Effector memory CD8-positive, alpha-beta T cell (primary cell): ENCODE data around the gene CCDC170.
"Not testable (repeated sequence)": the region's sequence is repeated elsewhere in the genome, so short reads cannot be mapped to it uniquely, and the experiment has no call there.

Experiments
- ATAC-seq: fragments of 150-1000 bp; cut with Tn5 transposase; replicated peaks from 2 replicates; pipeline ENCODE4 v1.10.0; 2021; ENCODE audit warnings: mild to moderate bottlenecking, moderate library complexity
- DNase-seq, 3 experiments: peaks; one replicate each; pipeline ENCODE4 v3.0.0; 2021
- H3K27ac Mint-ChIP-seq, 2 donors: one replicate each; pipeline ENCODE4 v1.8.0; 2022; ENCODE audit warnings: mild to moderate bottlenecking in 2 of 2, mixed read lengths in 2 of 2, moderate library complexity in 2 of 2
- H3K27me3 Mint-ChIP-seq, 2 donors: one replicate each; pipeline ENCODE4 v1.8.0; 2022; ENCODE audit warnings: mixed read lengths in 2 of 2
- H3K36me3 Mint-ChIP-seq: one replicate; pipeline ENCODE4 v1.8.0; 2022; ENCODE audit warnings: mild to moderate bottlenecking, moderate library complexity, mixed read lengths; ENCODE audit not compliant: insufficient read depth
- H3K4me1 Mint-ChIP-seq, 2 donors: one replicate each; pipeline ENCODE4 v1.8.0; 2022; ENCODE audit warnings: low read depth in 2 of 2, mixed read lengths in 2 of 2
- H3K4me3 Mint-ChIP-seq, 2 donors: one replicate each; pipeline ENCODE4 v1.8.0; 2022; ENCODE audit warnings: mild to moderate bottlenecking in 2 of 2, mixed read lengths in 2 of 2, moderate library complexity in 2 of 2
- H3K9me3 Mint-ChIP-seq, 2 donors: one replicate each; pipeline ENCODE4 v1.8.0; 2022; ENCODE audit warnings: mixed read lengths in 2 of 2
- total RNA-seq, 9 experiments: gene quantifications; one replicate each; lab custom pipeline; 2026; lab: John Stamatoyannopoulos, UW

The CCDC170 gene, protein sequence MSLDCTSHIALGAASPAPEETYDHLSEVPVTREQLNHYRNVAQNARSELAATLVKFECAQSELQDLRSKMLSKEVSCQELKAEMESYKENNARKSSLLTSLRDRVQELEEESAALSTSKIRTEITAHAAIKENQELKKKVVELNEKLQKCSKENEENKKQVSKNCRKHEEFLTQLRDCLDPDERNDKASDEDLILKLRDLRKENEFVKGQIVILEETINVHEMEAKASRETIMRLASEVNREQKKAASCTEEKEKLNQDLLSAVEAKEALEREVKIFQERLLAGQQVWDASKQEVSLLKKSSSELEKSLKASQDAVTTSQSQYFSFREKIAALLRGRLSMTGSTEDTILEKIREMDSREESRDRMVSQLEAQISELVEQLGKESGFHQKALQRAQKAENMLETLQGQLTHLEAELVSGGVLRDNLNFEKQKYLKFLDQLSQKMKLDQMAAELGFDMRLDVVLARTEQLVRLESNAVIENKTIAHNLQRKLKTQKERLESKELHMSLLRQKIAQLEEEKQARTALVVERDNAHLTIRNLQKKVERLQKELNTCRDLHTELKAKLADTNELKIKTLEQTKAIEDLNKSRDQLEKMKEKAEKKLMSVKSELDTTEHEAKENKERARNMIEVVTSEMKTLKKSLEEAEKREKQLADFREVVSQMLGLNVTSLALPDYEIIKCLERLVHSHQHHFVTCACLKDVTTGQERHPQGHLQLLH
- 0 to 0.54 (median 0) reads per million in 9 experiments for total RNA-seq

- DNase-seq (no peak), ATAC-seq (peak; percentile 41)
- peaks cover 40 to 62% of the 10 kb centered on the region in 2 donors for H3K27me3 Mint-ChIP-seq
- H3K4me1 Mint-ChIP-seq: peaks cover 0 to 6% of the 10 kb centered on the region in 2 donors
- H3K4me3 Mint-ChIP-seq: peak within 1 kb of the TSS; percentile 27 to 70
- no peak within 1 kb of the TSS for H3K27ac Mint-ChIP-seq
- no peaks in the 10 kb centered on the region for H3K36me3 Mint-ChIP-seq
- H3K9me3 Mint-ChIP-seq: no peaks in the 10 kb centered on the region
Measured at GRCh38 chr6:151493804-151494234, at the start of gene CCDC170. Gene CCDC170, plus strand, starts transcription at chr6:151494017. Its CDS starts 112 bp downstream, at chr6:151494129.

DNA sequence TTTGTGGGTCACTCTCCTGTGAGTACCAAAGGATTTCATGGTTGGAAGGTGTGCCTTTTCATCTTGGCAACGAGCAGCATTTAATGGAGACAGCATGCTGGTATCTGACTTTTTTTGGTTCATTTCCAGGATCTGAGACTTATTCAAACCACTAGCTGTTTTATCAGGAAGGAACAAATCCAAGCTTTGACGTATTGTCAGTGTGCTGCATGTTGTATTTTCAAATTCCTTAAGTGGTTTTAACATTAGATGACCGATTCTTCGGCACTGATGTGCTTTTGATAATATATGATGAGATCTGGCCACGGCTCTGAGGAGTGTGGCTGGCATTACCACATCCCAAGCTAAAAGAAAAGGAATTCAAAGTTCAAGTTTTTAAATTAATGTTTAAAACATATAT, 48.3 kb upstream of the CCDC170 start:
- no peaks in the 10 kb centered on the region for H3K9me3 Mint-ChIP-seq
- peaks cover 4% of the 10 kb centered on the region for H3K36me3 Mint-ChIP-seq
- no peaks in the 10 kb centered on the region for H3K27me3 Mint-ChIP-seq
- DNase-seq (no peak), ATAC-seq (no peak)
- H3K4me1 Mint-ChIP-seq: peaks cover 5 to 35% of the 10 kb centered on the region in 2 donors
- H3K4me3 Mint-ChIP-seq: no peak overlapping the region
- H3K27ac Mint-ChIP-seq: no peak overlapping the region

DNA sequence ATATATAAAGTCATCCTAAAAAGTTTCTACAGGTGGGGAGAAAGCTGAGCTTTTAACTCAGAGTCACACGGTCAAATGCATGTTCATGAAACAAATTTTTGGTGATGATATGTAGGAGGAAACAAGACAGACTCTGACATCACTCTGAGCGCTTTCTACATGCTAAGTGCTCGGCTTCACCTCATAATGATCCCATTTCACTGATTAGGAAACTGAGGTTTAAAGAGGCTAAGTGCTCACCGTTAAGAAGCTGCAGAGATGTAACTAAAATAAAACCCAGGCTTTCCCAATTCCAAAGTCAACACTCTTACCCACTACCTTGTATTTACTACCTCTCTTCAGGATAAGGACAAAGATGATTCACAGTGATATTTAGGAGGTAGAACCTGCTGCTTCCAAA, 46.6 kb upstream of the CCDC170 start:
- DNase-seq (no peak), ATAC-seq (no peak)
- H3K27ac Mint-ChIP-seq: peak overlapping the region in 1 of 2 donors; percentile 4
- peaks cover 11% of the 10 kb centered on the region for H3K36me3 Mint-ChIP-seq
- peaks cover 12 to 30% of the 10 kb centered on the region in 2 donors for H3K4me1 Mint-ChIP-seq
- H3K27me3 Mint-ChIP-seq: no peaks in the 10 kb centered on the region
- H3K4me3 Mint-ChIP-seq: no peak overlapping the region
- H3K9me3 Mint-ChIP-seq: no peaks in the 10 kb centered on the region

GRCh38 chr6:151448623-151449022, 45.2 kb upstream of the CCDC170 start:
- ATAC-seq (no peak), DNase-seq (no peak)
- H3K36me3 Mint-ChIP-seq: peaks cover 18% of the 10 kb centered on the region
- H3K4me3 Mint-ChIP-seq: no peak overlapping the region
- no peaks in the 10 kb centered on the region for H3K27me3 Mint-ChIP-seq
- H3K9me3 Mint-ChIP-seq: no peaks in the 10 kb centered on the region
- H3K27ac Mint-ChIP-seq: no peak overlapping the region
- H3K4me1 Mint-ChIP-seq: peaks cover 13 to 35% of the 10 kb centered on the region in 2 donors

GRCh38 chr6:151450928-151451327, 42.9 kb upstream of the CCDC170 start:
- not testable (repeated sequence) for ATAC-seq, H3K27me3 Mint-ChIP-seq, H3K9me3 Mint-ChIP-seq, DNase-seq
- H3K4me1 Mint-ChIP-seq: peaks cover 17 to 44% of the 10 kb centered on the region in 2 donors
- H3K36me3 Mint-ChIP-seq: peaks cover 14% of the 10 kb centered on the region
- H3K27ac Mint-ChIP-seq: peak overlapping the region in 1 of 2 donors; percentile 93
- H3K4me3 Mint-ChIP-seq: peak overlapping the region; percentile 84 to 95

GRCh38 chr6:151451417-151451949, 42.3 kb upstream of the CCDC170 start:
- ATAC-seq (no peak), DNase-seq (no peak)
- Mint-ChIP-seq H3K9me3 (no peaks in the 10 kb centered on the region), H3K4me1 (peaks cover 17 to 44% of the 10 kb centered on the region in 2 donors), H3K27me3 (no peaks in the 10 kb centered on the region), H3K27ac (peak overlapping the region; percentile 93 to 96), H3K36me3 (peaks cover 18% of the 10 kb centered on the region), H3K4me3 (peak overlapping the region; percentile 84 to 95)

DNA sequence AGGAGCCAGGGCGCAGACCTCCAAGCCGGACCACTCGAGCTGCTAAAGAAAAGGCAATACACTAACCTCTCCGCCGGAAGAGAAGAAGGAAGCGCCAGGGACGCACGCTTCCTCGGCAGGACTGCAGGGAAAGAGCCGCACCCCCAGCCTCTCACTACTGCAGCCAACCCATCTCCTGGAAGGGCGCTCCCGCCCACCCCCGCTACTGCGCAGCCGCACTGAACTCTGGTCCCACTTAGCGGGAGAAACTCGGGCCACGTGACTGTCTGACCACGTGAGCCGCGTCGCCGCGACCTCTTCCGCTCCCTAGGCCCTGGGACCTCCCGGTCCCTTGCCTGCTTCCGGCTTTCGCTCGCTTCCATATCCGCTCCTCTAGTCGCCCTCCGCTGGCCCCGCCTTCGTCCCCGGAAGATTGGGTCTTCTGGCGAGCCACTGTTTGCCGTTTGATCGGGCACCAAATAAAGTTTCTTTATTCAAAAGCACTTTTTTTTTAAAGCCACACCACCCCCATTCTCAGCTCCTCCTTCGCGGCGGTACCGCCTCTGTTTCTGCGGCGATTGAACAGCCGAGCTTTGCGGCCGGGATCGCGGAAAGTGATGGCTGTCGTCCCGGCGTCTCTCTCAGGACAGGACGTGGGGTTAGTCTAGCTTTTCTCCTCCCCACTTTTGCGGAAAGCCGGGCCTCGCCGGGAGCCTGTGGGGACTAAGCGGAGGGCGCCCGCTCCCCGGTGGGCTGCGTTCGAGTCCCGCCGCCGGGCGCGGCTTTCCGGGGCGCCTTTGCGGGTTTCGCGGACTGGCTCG, 41.7 kb upstream of the CCDC170 start, which contains the start of gene RMND1:
TSS of gene RMND1 (minus strand) at position 177 of the 800 bp plus-strand sequence. CDS start 6,315 bp downstream, outside the sequence.
- H3K4me1 Mint-ChIP-seq: peaks cover 21 to 48% of the 10 kb centered on the region in 2 donors

DNA sequence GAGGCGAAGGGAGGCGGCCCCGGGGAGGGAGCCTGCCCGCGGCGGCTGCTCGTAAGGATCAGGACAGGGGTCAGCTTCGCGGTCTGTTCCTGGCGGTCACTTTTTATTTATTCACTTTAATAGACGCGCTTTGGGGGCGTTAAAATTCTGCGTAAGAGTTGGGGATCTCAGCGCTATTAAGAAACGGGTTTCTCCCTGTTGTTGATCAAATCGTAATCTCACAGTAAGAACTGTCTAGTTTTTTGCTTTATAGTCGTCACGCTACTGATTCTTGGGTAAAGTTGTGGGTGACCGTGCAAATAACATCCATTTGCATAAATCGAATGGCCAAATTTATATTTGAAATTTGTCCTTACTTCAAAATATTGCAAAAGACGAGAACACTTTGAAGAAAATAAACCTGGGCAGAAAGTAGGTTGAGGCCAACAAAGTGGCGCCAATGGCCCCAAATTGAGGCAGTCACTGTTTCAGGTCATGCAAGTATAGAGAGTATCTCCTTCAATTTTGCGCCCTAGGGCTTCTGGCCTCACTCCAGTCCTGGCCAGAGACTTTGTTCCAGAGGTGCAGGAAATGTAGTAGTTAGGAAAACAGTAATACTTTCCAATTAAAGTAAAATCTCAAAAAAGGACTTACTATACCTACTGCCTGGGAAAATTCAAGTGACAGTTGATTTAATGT, 40.9 kb upstream of the CCDC170 start:
- DNase-seq (no peak), ATAC-seq (no peak)
- Mint-ChIP-seq H3K27ac (peak overlapping the region; percentile 93 to 96), H3K4me1 (peaks cover 22 to 53% of the 10 kb centered on the region in 2 donors), H3K36me3 (peaks cover 18% of the 10 kb centered on the region), H3K27me3 (no peaks in the 10 kb centered on the region), H3K4me3 (peak overlapping the region; percentile 84 to 95), H3K9me3 (no peaks in the 10 kb centered on the region)

More for the DNA sequence above, 41.7 kb upstream of the CCDC170 start, which contains the start of gene RMND1:
- ATAC-seq: peak; percentile 93
- peak within 1 kb of the TSS; percentile 84 to 95 for H3K4me3 Mint-ChIP-seq
- H3K27me3 Mint-ChIP-seq: no peaks in the 10 kb centered on the region
- peak; percentile 97 to 98 (median 97) for DNase-seq
- H3K36me3 Mint-ChIP-seq: peaks cover 18% of the 10 kb centered on the region
- H3K27ac Mint-ChIP-seq: peak within 1 kb of the TSS; percentile 93 to 96
- no peaks in the 10 kb centered on the region for H3K9me3 Mint-ChIP-seq

DNA sequence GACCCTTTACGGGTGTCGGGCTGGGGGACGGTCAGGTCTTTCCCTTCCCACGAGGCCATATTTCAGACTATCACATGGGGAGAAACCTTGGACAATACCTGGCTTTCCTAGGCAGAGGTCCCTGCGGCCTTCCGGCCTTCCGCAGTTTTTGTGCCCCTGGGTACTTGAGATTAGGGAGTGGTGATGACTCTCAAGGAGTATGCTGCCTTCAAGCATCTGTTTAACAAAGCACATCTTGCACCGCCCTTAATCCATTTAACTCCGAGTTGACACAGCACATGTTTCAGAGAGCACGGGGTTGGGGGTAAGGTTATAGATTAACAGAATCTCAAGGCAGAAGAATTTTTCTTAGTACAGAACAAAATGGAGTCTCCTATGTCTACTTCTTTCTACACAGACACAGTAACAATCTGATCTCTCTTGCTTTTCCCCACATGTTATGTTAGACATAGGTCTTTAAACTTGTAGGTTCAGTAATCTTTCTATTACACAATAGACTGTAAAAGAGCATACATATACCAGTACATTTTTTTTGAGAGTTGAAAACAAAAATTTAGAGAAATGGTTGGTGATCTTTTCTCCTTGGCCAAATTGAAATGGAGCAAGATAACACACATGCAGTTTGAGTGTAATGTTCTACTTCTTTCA, 37.9 kb upstream of the CCDC170 start:
- DNase-seq, H3K27ac Mint-ChIP-seq, ATAC-seq, H3K27me3 Mint-ChIP-seq, H3K4me3 Mint-ChIP-seq, H3K9me3 Mint-ChIP-seq: not testable (repeated sequence)
- H3K36me3 Mint-ChIP-seq: peaks cover 35% of the 10 kb centered on the region
- H3K4me1 Mint-ChIP-seq: peaks cover 21 to 41% of the 10 kb centered on the region in 2 donors

DNA sequence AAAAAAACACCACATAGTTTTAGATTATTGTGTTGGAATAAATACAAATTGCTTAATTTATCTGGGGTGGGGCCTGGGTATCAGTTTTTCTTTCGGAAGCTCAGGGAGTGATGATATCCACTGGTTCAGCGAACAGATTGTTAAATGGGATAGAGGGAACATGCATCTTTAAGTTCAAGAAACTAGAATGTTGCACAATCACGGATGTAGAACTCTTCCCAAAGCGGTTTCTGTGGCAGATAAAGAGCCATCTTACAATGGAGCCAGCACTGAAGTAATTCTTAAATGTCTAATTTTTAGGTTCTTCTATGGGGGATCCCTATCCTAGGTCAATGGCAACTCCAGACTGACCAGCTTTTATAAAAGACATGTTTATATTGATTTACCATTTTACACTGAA, 32.1 kb upstream of the CCDC170 start:
- ATAC-seq: no peak
- Mint-ChIP-seq H3K36me3 (peaks cover 34% of the 10 kb centered on the region), H3K27me3 (no peaks in the 10 kb centered on the region), H3K4me3 (no peak overlapping the region), H3K9me3 (no peaks in the 10 kb centered on the region), H3K27ac (no peak overlapping the region), H3K4me1 (peaks cover 5 to 28% of the 10 kb centered on the region in 2 donors)
- DNase-seq: no peak

DNA sequence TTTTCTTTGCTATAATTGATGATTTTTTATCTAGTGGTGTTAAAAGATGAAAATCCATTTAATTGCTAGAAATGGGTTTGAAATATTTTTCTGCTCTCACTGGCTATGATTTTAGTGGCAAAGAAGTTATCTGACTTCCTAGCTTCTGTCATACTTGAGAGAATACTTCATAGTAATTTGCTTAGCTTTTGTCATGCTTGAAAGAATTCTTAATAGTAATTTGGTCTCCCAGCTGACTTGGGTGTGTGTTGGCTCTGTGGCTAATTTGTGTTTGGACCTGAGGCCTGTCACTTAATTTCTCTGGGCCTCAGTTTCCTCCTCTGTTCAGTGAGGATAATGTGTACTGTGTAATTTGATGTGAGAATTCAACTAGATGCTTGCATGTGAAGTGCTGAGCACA, 29.1 kb upstream of the CCDC170 start:
- H3K4me3 Mint-ChIP-seq: no peak overlapping the region
- H3K9me3 Mint-ChIP-seq: no peaks in the 10 kb centered on the region
- H3K27me3 Mint-ChIP-seq: no peaks in the 10 kb centered on the region
- H3K4me1 Mint-ChIP-seq: peaks cover 2 to 21% of the 10 kb centered on the region in 2 donors
- DNase-seq (no peak), ATAC-seq (no peak)
- peaks cover 23% of the 10 kb centered on the region for H3K36me3 Mint-ChIP-seq
- peak overlapping the region in 1 of 2 donors; percentile 6 for H3K27ac Mint-ChIP-seq
